ENCODE data around the gene FSTL1.

The FSTL1 gene

GRCh38 chr3:120438216-120438615 is 12.6 kb downstream of the FSTL1 start:
- no peak for DNase-seq

- no peak for DNase-seq
Measured at GRCh38 chr3:120437559-120437958, 13.2 kb downstream of the FSTL1 start.

GRCh38 chr3:120436523-120437050 is 14.2 kb downstream of the FSTL1 start:
- no peak for DNase-seq

- DNase-seq: no peak
Measured at GRCh38 chr3:120435621-120436020, 15.2 kb downstream of the FSTL1 start.

GRCh38 chr3:120433662-120434331 is 17.0 kb downstream of the FSTL1 start:
- no peak for DNase-seq

- no peak for DNase-seq
Measured at GRCh38 chr3:120432150-120432860, 18.5 kb downstream of the FSTL1 start.

- no peak for DNase-seq
Measured at GRCh38 chr3:120429921-120430361, 20.9 kb downstream of the FSTL1 start.

GRCh38 chr3:120428924-120429323 is 21.9 kb downstream of the FSTL1 start:
- DNase-seq: no peak

GRCh38 chr3:120427201-120427600 is 23.6 kb downstream of the FSTL1 start:
- no peak for DNase-seq

GRCh38 chr3:120425572-120426250 is 25.1 kb downstream of the FSTL1 start:
- no peak for DNase-seq

GRCh38 chr3:120424976-120425570 is 25.7 kb downstream of the FSTL1 start:
- DNase-seq: no peak

GRCh38 chr3:120424506-120424905 is 26.3 kb downstream of the FSTL1 start:
- no peak for DNase-seq

GRCh38 chr3:120423432-120423831 is 27.4 kb downstream of the FSTL1 start:
- no peak for DNase-seq

GRCh38 chr3:120421926-120422325 is 28.9 kb downstream of the FSTL1 start:
- DNase-seq: no peak

- no peak for DNase-seq
Measured at GRCh38 chr3:120420928-120421551, 29.8 kb downstream of the FSTL1 start.

GRCh38 chr3:120420360-120420759 is 30.4 kb downstream of the FSTL1 start:
- DNase-seq: no peak

GRCh38 chr3:120419797-120420196 is 31.0 kb downstream of the FSTL1 start:
- DNase-seq: no peak

GRCh38 chr3:120418866-120419490 is 31.8 kb downstream of the FSTL1 start:
- peak; percentile 33 to 59 for DNase-seq

GRCh38 chr3:120418446-120418845 is 32.3 kb downstream of the FSTL1 start:
- DNase-seq: no peak

GRCh38 chr3:120417272-120417911 is 33.4 kb downstream of the FSTL1 start:
- DNase-seq: peak; percentile 81 to 91

- no peak for DNase-seq
Measured at GRCh38 chr3:120416868-120417267, 33.9 kb downstream of the FSTL1 start.

- DNase-seq: no peak
Measured at GRCh38 chr3:120415756-120416155, 35.0 kb downstream of the FSTL1 start.
